ENCODE data around the gene STX4. TPM values are rescaled to one million over a fixed set of nuclear protein-coding genes. Genes with fewer than 3 reads are reported as not detected.

STX4 gene
- total RNA-seq, 1 donor: 26.8 TPM

Other genes with a start within 250 kb of the STX4 start
- gene ZNF629, start 246.4 kb upstream of the STX4 start, total RNA-seq: 15.3 and 16.3 TPM in 2 replicates
- 33.3 and 36.2 TPM in 2 replicates for gene BCL7C, start 139.5 kb upstream of the STX4 start, total RNA-seq
- 2.9 and 3.3 TPM in 2 replicates for gene CTF1, start 136.9 kb upstream of the STX4 start, total RNA-seq
- 12.7 and 14.5 TPM in 2 replicates for gene FBXL19, start 110.0 kb upstream of the STX4 start, total RNA-seq
- 63.3 and 66.0 TPM in 2 replicates for gene ORAI3, start 84.5 kb upstream of the STX4 start, total RNA-seq
- gene SETD1A, start 75.8 kb upstream of the STX4 start, total RNA-seq: 2.2 and 2.9 TPM in 2 replicates
- 45.6 and 47.7 TPM in 2 replicates for gene HSD3B7, start 48.4 kb upstream of the STX4 start, total RNA-seq
- gene STX1B, start 22.9 kb upstream of the STX4 start, total RNA-seq: 0.72 and 2.9 TPM in 2 replicates
- 14.4 and 14.5 TPM in 2 replicates for gene ZNF668, start 40.7 kb downstream of the STX4 start, total RNA-seq
- gene ZNF646, start 40.9 kb downstream of the STX4 start, total RNA-seq: 15.6 and 18.5 TPM in 2 replicates
- 2.7 and 2.9 TPM in 2 replicates for gene PRSS53, start 55.4 kb downstream of the STX4 start, total RNA-seq
- gene VKORC1, start 61.2 kb downstream of the STX4 start, total RNA-seq: 132 and 147 TPM in 2 replicates
- 25.9 and 30.0 TPM in 2 replicates for gene BCKDK, start 74.8 kb downstream of the STX4 start, total RNA-seq
- 31.8 and 35.1 TPM in 2 replicates for gene KAT8, start 84.1 kb downstream of the STX4 start, total RNA-seq
- not detected in 2 replicates for gene PRSS8, start 102.2 kb downstream of the STX4 start, total RNA-seq
- gene PRSS36, start 116.5 kb downstream of the STX4 start, total RNA-seq: 0.29 TPM in 1 of 2 replicates, not detected in the other
- 24.2 and 30.4 TPM in 2 replicates for gene FUS, start 146.6 kb downstream of the STX4 start, total RNA-seq
- 53.9 and 61.5 TPM in 2 replicates for gene PYCARD, start 169.2 kb downstream of the STX4 start, total RNA-seq
- gene TRIM72, start 180.6 kb downstream of the STX4 start, total RNA-seq: not detected in 2 replicates
- not detected in 2 replicates for gene PYDC1, start 183.6 kb downstream of the STX4 start, total RNA-seq
- 0.36 TPM in 1 of 2 replicates, not detected in the other for gene ITGAM, start 226.4 kb downstream of the STX4 start, total RNA-seq

Data from osteoblast (primary cell).